ENCODE results near the gene SYT2. TPM values are rescaled to one million over a fixed set of nuclear protein-coding genes. Genes with fewer than 3 reads are reported as not detected.
"Not testable (repeated sequence)": the region's sequence is repeated elsewhere in the genome, so short reads cannot be mapped to it uniquely, and the experiment has no call there.

The SYT2 gene
- total and polyA plus RNA-seq, 8 donors: 1.1 to 5.4 (median 2.5) TPM; not detected in 1

DNA sequence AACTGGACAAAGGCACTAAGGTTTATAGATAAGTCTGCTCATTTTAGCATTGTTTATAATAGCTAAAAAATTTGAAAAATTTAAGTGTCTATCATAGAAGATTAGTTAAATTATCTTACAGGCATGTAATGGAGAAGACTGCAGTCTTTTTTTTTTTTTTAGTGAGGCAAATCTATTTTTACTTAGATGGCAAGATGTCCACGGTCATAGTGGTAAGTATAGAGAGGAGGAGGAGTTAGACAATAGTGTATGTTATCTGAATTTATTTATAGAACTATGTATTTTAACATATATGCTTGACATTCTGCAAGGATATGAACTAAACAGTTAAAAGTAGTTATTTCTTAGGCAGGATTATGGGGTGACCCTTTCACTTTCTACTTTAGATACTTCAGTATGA lies 149.0 kb downstream of the SYT2 start:
- DNase-seq: no peak
- TF ChIP-seq, protein P1, sequence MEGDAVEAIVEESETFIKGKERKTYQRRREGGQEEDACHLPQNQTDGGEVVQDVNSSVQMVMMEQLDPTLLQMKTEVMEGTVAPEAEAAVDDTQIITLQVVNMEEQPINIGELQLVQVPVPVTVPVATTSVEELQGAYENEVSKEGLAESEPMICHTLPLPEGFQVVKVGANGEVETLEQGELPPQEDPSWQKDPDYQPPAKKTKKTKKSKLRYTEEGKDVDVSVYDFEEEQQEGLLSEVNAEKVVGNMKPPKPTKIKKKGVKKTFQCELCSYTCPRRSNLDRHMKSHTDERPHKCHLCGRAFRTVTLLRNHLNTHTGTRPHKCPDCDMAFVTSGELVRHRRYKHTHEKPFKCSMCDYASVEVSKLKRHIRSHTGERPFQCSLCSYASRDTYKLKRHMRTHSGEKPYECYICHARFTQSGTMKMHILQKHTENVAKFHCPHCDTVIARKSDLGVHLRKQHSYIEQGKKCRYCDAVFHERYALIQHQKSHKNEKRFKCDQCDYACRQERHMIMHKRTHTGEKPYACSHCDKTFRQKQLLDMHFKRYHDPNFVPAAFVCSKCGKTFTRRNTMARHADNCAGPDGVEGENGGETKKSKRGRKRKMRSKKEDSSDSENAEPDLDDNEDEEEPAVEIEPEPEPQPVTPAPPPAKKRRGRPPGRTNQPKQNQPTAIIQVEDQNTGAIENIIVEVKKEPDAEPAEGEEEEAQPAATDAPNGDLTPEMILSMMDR (IDR thresholded peaks at IDR 0.05): no peak
- no peaks in the 10 kb centered on the region for H3K27me3 ChIP-seq
- H3K9me3 ChIP-seq: no peaks in the 10 kb centered on the region
- peaks cover 0 to 12% of the 10 kb centered on the region in 2 donors for H3K4me1 ChIP-seq
- no peak for ATAC-seq
- peaks cover 0 to 34% of the 10 kb centered on the region in 2 donors for H3K36me3 ChIP-seq
- no peak overlapping the region for H3K27ac ChIP-seq
- intact Hi-C loops (cut with DNase I): no loop called here
- H3K4me3 ChIP-seq: no peak overlapping the region

- ATAC-seq; H3K4me1 ChIP-seq; H3K27ac ChIP-seq; H3K9me3 ChIP-seq; H3K36me3 ChIP-seq; intact Hi-C loops (cut with DNase I); DNase-seq; H3K4me3 ChIP-seq; H3K27me3 ChIP-seq: not testable (repeated sequence)
These were observed 152.6 kb downstream of the SYT2 start for GRCh38 chr1:202557662-202558061.

DNA sequence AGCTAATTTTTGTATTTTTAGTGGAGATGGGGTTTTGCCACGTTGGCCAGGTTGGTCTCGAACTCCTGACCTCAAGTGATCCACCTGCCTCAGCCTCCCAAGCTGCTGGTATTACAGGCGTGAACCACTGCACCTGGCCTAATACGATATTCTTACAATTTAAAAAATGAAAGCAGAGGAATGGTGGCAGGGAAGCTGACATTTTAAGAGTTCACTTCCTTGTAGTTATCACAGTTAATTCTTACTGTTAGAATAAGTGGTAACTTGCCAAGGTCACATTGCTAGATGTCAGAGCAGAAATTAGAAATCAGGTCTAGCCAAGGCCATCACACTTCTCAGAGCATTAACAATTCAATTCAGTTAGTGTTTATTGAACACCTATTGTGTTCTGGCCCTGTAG lies 154.2 kb downstream of the SYT2 start:
- not testable (repeated sequence) for H3K27ac ChIP-seq

DNA sequence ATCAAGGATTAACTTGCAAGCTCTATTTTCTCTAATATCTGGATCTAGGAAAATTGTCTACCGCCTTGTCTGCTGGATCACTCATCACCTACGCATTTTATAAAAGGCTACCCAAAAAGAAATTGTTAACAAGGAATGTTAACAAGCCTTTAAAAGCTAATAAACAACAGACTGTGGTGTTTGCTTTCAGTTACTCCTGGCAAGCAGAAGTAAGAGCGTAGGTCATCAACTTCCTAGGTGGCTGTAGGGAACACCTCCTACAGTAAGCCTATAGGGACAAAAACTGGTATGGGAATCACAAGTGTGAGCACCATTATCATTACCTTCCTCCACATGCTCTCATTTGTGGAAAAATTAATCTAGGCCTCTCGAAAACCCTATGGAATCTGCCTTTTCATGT lies 155.6 kb downstream of the SYT2 start:
- H3K36me3 ChIP-seq; H3K4me1 ChIP-seq; H3K9me3 ChIP-seq; intact Hi-C loops (cut with DNase I); H3K27ac ChIP-seq; H3K4me3 ChIP-seq; H3K27me3 ChIP-seq; DNase-seq: not testable (repeated sequence)
- peak; percentile 41 for ATAC-seq

More for the DNA sequence above, 154.2 kb downstream of the SYT2 start:
- H3K9me3 ChIP-seq; DNase-seq; H3K4me1 ChIP-seq; H3K27me3 ChIP-seq; H3K4me3 ChIP-seq; H3K36me3 ChIP-seq; intact Hi-C loops (cut with DNase I); ATAC-seq: not testable (repeated sequence)

- H3K9me3 ChIP-seq: no peaks in the 10 kb centered on the region
- DNase-seq (no peak), ATAC-seq (peak; percentile 64)
- no peaks in the 10 kb centered on the region for H3K27me3 ChIP-seq
- H3K4me3 ChIP-seq: no peak overlapping the region
- intact Hi-C loops (cut with DNase I): no loop called here
- no peak overlapping the region for H3K27ac ChIP-seq
- TF ChIP-seq, protein P1 (IDR thresholded peaks at IDR 0.05): no peak
- H3K36me3 ChIP-seq: no peaks in the 10 kb centered on the region
- peaks cover 0 to 9% of the 10 kb centered on the region in 2 donors for H3K4me1 ChIP-seq
These were observed 156.7 kb downstream of the SYT2 start for GRCh38 chr1:202553560-202554038.

DNA sequence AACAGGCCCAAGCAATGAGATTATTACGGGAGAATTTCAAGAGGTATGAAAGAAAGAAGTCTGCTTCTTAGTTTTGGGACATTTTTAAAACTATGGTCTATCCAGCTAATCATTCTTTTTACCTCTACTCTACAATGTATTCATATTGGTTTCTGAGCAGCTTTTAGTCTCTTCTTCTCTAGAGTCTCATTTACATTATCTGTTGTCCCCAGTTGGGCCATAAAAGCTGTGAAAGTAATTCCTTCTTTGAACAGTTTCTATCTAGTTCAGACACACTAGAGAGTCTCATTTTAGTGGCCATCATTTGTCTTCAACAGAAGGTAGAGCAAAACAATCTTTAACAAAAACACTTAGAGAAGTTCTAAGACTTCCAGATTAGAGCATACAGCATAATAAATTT lies 157.2 kb downstream of the SYT2 start:
- DNase-seq; H3K4me1 ChIP-seq; H3K27me3 ChIP-seq; H3K36me3 ChIP-seq; intact Hi-C loops (cut with DNase I); ATAC-seq; H3K4me3 ChIP-seq; H3K9me3 ChIP-seq: not testable (repeated sequence)
- H3K27ac ChIP-seq: peak overlapping the region in 1 of 2 donors; percentile 6

GRCh38 chr1:202552615-202553014 lies 157.6 kb downstream of the SYT2 start:
- H3K27me3 ChIP-seq; H3K4me1 ChIP-seq; intact Hi-C loops (cut with DNase I); H3K4me3 ChIP-seq; H3K36me3 ChIP-seq; DNase-seq; H3K9me3 ChIP-seq: not testable (repeated sequence)
- peak overlapping the region in 1 of 2 donors; percentile 6 for H3K27ac ChIP-seq
- peak; percentile 46 for ATAC-seq

DNA sequence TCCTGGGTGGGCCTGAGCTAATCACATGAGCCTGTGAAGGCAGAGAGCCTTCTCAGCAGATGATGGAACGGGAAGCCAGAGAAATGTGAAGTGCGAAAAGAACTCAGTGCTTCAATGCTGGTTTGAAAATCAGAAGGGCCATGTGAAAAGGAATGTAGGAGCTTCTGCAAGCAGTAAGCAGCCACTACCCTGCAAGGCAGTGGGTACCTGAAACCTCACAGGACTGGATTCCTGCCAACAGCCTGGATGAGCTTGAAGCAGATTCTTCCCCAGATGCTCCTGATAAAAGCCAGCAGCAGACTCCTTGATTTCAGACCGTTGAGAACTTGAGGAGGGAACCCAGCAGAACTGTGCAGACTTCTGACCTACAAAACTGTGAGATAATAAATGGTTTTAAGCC lies 158.6 kb downstream of the SYT2 start:
- DNase-seq (no peak), ATAC-seq (no peak)
- Histone ChIP-seq H3K27me3 (no peaks in the 10 kb centered on the region), H3K27ac (no peak overlapping the region), H3K4me3 (no peak overlapping the region), H3K4me1 (peaks cover 4 to 9% of the 10 kb centered on the region in 2 donors), H3K36me3 (no peaks in the 10 kb centered on the region), H3K9me3 (no peaks in the 10 kb centered on the region)
- TF ChIP-seq, protein P1 (IDR thresholded peaks at IDR 0.05): no peak
- intact Hi-C loops (cut with DNase I): no loop called here

DNA sequence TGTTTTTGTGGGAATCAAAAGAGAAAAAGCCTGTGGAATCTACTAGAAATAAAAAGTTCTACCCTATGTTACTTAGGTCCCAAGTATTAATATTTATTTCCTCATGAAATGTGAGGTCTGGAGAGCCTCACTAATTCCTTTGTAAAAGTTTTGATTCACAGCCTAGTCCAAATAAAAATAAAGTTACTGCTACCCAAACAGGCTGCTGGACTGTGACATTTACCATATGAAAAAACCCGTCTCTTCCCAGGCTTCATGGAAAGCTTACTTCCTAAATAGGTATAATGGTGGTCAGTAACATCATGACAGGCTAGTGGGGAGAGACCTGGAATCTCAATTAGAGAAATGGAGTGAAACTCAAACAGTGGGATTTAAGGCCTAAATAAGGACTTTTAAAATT lies 160.2 kb downstream of the SYT2 start:
- ATAC-seq; intact Hi-C loops (cut with DNase I); H3K4me3 ChIP-seq; H3K27ac ChIP-seq; DNase-seq; H3K27me3 ChIP-seq; H3K36me3 ChIP-seq; H3K9me3 ChIP-seq: not testable (repeated sequence)
- peaks cover 4 to 12% of the 10 kb centered on the region in 2 donors for H3K4me1 ChIP-seq

Measured in left lung (tissue), 10 donors.